ENCODE data around the gene PTPRM.

The PTPRM gene

GRCh38 chr18:7677424-7677823, 110.3 kb downstream of the PTPRM start:
- in situ Hi-C loops (cut with HindIII; ENCODE audit: low pct_unique_long_range_greater_than_20kb, low sequenced_read_pairs), result no loop called here
- DNase-seq (ENCODE audit: low read depth in 1 of 2, low spot score in 1 of 2), result no peak
- TF ChIP-seq JUND (IDR thresholded peaks at IDR 0.05; ENCODE audit: low read depth), result no peak

DNA sequence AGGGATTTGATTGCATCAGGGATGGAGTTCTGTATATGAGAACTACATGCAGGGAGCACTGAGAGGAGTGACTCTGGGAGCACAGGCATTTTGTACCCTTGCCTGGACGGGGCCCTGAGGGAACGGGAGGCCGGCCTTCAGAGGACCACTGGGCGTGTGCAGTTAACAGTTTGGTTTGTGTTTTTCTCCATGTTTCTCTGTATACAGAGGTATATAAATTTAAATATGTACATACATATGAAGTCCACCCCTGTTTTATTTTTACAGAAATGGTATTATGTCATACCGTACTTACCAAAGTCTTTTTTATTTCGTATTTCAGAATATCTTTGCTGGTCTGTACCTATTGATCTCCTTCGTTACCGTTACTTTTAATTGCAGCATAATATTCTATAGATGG, 111.3 kb downstream of the PTPRM start:
- in situ Hi-C loops (cut with HindIII; ENCODE audit: low pct_unique_long_range_greater_than_20kb, low sequenced_read_pairs), result no loop called here

GRCh38 chr18:7678801-7679200, 111.7 kb downstream of the PTPRM start:
- TF ChIP-seq JUND (IDR thresholded peaks at IDR 0.05; ENCODE audit: low read depth), result no peak
- DNase-seq (ENCODE audit: low read depth in 1 of 2, low spot score in 1 of 2), result no peak
- in situ Hi-C loops (cut with HindIII; ENCODE audit: low pct_unique_long_range_greater_than_20kb, low sequenced_read_pairs), result no loop called here

More for the DNA sequence above, 111.3 kb downstream of the PTPRM start:
- no peak for TF ChIP-seq JUND (IDR thresholded peaks at IDR 0.05; ENCODE audit: low read depth)
- no peak for DNase-seq (ENCODE audit: low read depth in 1 of 2, low spot score in 1 of 2)

DNA sequence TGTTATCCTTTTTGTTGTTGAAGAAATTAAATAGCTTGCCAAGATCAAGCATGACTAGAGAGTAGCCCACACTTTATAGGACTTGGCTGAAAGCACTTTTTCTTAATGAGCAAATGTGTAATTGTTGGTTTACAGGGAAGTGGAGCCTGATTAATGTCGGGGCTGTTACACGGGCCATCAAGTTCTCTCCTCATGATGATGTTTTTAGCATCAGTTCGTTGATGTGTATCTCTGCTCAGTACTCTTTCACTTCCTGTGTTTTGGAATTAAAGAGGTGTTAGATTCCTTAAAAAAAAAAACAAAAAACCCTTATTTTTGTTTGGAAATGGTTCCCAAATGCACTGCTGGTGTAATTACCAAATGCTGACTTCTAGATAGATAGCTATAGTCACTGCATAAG, 114.2 kb downstream of the PTPRM start:
- no peak for DNase-seq (ENCODE audit: low read depth in 1 of 2, low spot score in 1 of 2)
- in situ Hi-C loops (cut with HindIII; ENCODE audit: low pct_unique_long_range_greater_than_20kb, low sequenced_read_pairs), result no loop called here
- no peak for TF ChIP-seq JUND (IDR thresholded peaks at IDR 0.05; ENCODE audit: low read depth)

- in situ Hi-C loops (cut with HindIII; ENCODE audit: low pct_unique_long_range_greater_than_20kb, low sequenced_read_pairs), result no loop called here
- no peak for DNase-seq (ENCODE audit: low read depth in 1 of 2, low spot score in 1 of 2)
- no peak for TF ChIP-seq JUND (IDR thresholded peaks at IDR 0.05; ENCODE audit: low read depth)
These were observed 115.2 kb downstream of the PTPRM start for GRCh38 chr18:7682321-7682720.

- in situ Hi-C loops (cut with HindIII; ENCODE audit: low pct_unique_long_range_greater_than_20kb, low sequenced_read_pairs), result no loop called here
- no peak for DNase-seq (ENCODE audit: low read depth in 1 of 2, low spot score in 1 of 2)
- no peak for TF ChIP-seq JUND (IDR thresholded peaks at IDR 0.05; ENCODE audit: low read depth)
These were observed 116.6 kb downstream of the PTPRM start for GRCh38 chr18:7683753-7684152.

DNA sequence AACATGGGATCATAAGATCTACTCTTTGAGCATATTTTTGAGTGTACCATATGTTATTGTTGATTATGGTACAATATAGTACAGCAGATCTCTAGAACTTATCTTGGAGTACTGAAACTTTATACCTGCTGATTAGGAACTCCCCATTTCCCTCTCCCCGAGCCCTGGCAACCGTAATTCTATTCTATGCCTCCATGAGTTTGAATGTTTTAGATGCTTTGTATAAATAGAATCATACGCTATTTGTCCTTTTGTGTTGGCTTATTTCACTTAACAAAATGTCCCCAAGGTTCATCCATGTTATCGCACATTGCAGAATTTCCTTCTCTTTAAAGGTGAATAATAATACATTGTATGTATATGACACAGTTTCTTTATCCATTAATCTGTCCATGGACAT, 117.2 kb downstream of the PTPRM start:
- in situ Hi-C loops (cut with HindIII; ENCODE audit: low pct_unique_long_range_greater_than_20kb, low sequenced_read_pairs), result no loop called here
- no peak for TF ChIP-seq JUND (IDR thresholded peaks at IDR 0.05; ENCODE audit: low read depth)
- no peak for DNase-seq (ENCODE audit: low read depth in 1 of 2, low spot score in 1 of 2)

DNA sequence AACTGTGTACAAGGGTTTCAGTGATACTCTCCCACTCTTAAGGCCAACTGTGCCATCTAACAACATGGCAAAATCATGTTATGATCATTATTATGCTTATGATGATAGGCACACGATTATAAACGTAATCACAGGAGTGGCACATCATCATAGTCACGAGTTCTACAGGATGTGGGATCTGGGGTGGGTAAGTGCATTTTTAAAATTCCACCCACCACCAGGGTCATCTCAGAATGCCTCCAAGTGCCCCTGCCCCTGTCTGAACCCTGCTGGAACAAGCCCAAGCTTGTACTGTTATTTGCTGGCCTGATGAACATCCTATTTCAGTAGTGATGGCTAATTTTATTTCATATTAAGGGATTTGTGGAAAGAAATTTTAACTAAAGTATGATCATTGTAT, 117.8 kb downstream of the PTPRM start:
- TF ChIP-seq JUND (IDR thresholded peaks at IDR 0.05; ENCODE audit: low read depth), result no peak
- in situ Hi-C loops (cut with HindIII; ENCODE audit: low pct_unique_long_range_greater_than_20kb, low sequenced_read_pairs), result no loop called here
- no peak for DNase-seq (ENCODE audit: low read depth in 1 of 2, low spot score in 1 of 2)

- no peak for TF ChIP-seq JUND (IDR thresholded peaks at IDR 0.05; ENCODE audit: low read depth)
- no peak for DNase-seq (ENCODE audit: low read depth in 1 of 2, low spot score in 1 of 2)
- in situ Hi-C loops (cut with HindIII; ENCODE audit: low pct_unique_long_range_greater_than_20kb, low sequenced_read_pairs), result no loop called here
These were observed 119.2 kb downstream of the PTPRM start for GRCh38 chr18:7686278-7686677.

DNA sequence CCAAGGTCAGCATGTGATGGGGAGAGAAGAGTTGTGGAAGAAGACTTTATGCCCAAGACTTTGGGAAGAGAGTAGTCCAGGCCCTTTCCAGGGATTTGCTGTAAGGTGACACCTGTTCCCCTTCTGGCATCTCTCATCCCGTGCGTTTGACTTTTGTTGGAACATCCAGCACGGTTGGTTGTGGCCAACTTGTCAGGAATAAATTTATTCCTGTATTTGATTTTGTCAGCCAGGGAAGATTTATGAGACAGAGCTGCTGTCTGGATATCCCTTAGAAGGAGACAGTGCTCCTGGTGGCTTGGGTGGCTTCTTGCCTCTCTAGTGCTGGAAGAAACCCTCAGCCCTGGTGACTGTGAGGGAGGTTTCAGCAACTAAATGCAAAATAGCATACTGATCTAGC, 121.5 kb downstream of the PTPRM start:
- TF ChIP-seq JUND (IDR thresholded peaks at IDR 0.05; ENCODE audit: low read depth), result no peak
- DNase-seq (ENCODE audit: low read depth in 1 of 2, low spot score in 1 of 2), result no peak
- in situ Hi-C loops (cut with HindIII; ENCODE audit: low pct_unique_long_range_greater_than_20kb, low sequenced_read_pairs), result no loop called here

- in situ Hi-C loops (cut with HindIII; ENCODE audit: low pct_unique_long_range_greater_than_20kb, low sequenced_read_pairs), result no loop called here
- no peak for DNase-seq (ENCODE audit: low read depth in 1 of 2, low spot score in 1 of 2)
- no peak for TF ChIP-seq JUND (IDR thresholded peaks at IDR 0.05; ENCODE audit: low read depth)
These were observed 124.1 kb downstream of the PTPRM start for GRCh38 chr18:7691206-7691605.

- in situ Hi-C loops (cut with HindIII; ENCODE audit: low pct_unique_long_range_greater_than_20kb, low sequenced_read_pairs), result no loop called here
- no peak for DNase-seq (ENCODE audit: low read depth in 1 of 2, low spot score in 1 of 2)
- TF ChIP-seq JUND (IDR thresholded peaks at IDR 0.05; ENCODE audit: low read depth), result no peak
These were observed 129.7 kb downstream of the PTPRM start for GRCh38 chr18:7696780-7697179.

- TF ChIP-seq JUND (IDR thresholded peaks at IDR 0.05; ENCODE audit: low read depth), result no peak
These were observed 130.2 kb downstream of the PTPRM start for GRCh38 chr18:7697306-7697705.

DNA sequence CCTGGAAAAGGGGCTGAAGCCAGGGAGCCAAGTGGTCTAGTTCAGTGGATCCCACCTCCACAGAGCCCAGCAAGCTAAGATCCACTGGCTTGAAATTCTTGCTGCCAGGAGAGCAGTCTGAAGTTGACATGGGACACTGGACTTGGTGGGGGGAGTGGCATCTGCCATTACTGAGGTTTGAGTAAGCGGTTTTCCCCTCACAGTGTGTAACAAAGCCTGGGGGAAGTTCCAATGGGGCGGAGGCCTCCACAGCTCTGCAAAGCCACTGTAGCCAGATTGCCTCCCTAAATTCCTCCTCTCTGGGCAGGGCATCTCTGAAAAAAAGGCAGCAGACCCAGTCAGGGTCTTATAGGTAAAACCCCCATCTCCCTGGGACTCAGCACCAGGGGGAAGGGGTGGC, 144.4 kb downstream of the PTPRM start:
- no peak for TF ChIP-seq JUND (IDR thresholded peaks at IDR 0.05; ENCODE audit: low read depth)
- in situ Hi-C loops (cut with HindIII; ENCODE audit: low pct_unique_long_range_greater_than_20kb, low sequenced_read_pairs), result no loop called here
- no peak for DNase-seq (ENCODE audit: low read depth in 1 of 2, low spot score in 1 of 2)

More at GRCh38 chr18:7697306-7697705, 130.2 kb downstream of the PTPRM start:
- DNase-seq (ENCODE audit: low read depth in 1 of 2, low spot score in 1 of 2), result no peak
- in situ Hi-C loops (cut with HindIII; ENCODE audit: low pct_unique_long_range_greater_than_20kb, low sequenced_read_pairs), result no loop called here
